NT2/D1 (cell line): Measurements from ENCODE around the gene PRKCSH.

Experiments used
- SUZ12 ChIP-seq: IDR thresholded peaks from 2 replicates; pipeline ENCODE4 v1.6.1; 2011; ENCODE audit not compliant: insufficient read length, insufficient read depth; ENCODE audit errors: extremely low read depth
- YY1 ChIP-seq: IDR thresholded peaks from 2 replicates; pipeline ENCODE4 v1.6.1; 2011; ENCODE audit not compliant: insufficient read length, insufficient read depth
- ZNF274 ChIP-seq: IDR thresholded peaks from 2 replicates; pipeline ENCODE4 v1.6.1; 2011; ENCODE audit warnings: mild to moderate bottlenecking, low read depth, low read length

DNA sequence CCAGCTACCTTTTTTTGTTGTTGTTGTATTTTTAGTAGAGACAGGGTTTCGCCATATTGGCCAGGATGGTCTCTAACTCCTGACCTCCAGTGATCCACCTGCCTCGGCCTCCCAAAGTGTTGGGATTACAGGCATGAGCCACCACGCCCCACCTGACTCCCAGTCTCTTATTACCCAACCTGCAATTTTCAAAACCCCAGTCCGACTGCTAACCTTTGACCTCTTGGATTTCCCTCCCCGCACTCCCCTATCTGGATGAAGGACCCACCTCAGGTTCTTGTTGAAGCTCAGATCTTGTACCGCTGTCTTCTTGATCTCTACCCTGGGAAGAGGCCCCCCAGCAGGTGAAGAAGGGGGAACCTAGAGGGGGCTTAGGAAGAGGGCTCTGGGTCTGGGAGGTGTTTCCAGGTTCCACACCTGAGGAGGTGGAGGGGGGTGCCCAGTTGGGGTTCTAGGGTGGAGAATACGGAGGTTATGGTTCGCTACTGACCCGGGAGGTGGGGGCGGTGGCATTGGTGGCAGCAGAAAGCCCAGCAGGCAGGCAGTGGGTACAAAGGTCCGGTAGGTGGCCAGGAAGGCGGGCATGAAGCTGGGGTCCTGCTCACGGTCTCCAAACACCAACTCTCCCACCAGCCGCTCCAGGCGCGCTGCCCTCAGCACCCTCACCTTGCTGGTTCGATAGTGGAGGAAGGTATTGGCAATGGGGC lies 18.9 kb upstream of the PRKCSH start:
- TF ChIP-seq SUZ12 (no peak), YY1 (no peak), ZNF274 (no peak)
